H1 (cell line): ENCODE results near the gene GARS1. TPM values are rescaled to one million over a fixed set of nuclear protein-coding genes. Genes with fewer than 3 reads are reported as not detected.
A peak's percentile ranks its signal among the peaks of the same experiment; 100 is the strongest.

Experiments used
- E2F6 ChIP-seq: IDR thresholded peaks from 2 replicates; pipeline ENCODE4 v1.6.1; 2012; ENCODE audit warnings: inconsistent platforms
- HDAC2 ChIP-seq, 2 experiments: fragments of 300-600 bp in 1 of 2; sonication (generic) in 1 of 2; IDR thresholded peaks; 2 replicates each; pipeline ENCODE4 v1.6.1; 2011 to 2012; ENCODE audit warnings: low read depth in 2 of 2, low read length in 2 of 2, mild to moderate bottlenecking in 2 of 2, moderate library complexity in 2 of 2, borderline replicate concordance in 1 of 2, inconsistent platforms in 1 of 2
- KDM5A ChIP-seq: fragments of 200-600 bp; IDR thresholded peaks from 2 replicates; pipeline ENCODE4 v1.7.1; 2012; ENCODE audit warnings: mild to moderate bottlenecking, low read length, inconsistent platforms, mixed read lengths
- POLR2AphosphoS5 ChIP-seq: IDR thresholded peaks from 2 replicates; pipeline ENCODE4 v1.6.1; 2011; ENCODE audit warnings: low read depth, low read length
- RFX5 ChIP-seq: IDR thresholded peaks from 2 replicates; pipeline ENCODE4 v1.6.1; 2011; ENCODE audit warnings: low read depth, low read length, improper control_type of control experiment, borderline replicate concordance
- RNF2 ChIP-seq: fragments of 200-900, 300-1000 bp; sonication (generic); IDR thresholded peaks from 2 replicates; pipeline ENCODE4 v1.7.1; 2016; ENCODE audit warnings: borderline replicate concordance, low read depth, mild to moderate bottlenecking, antibody characterized with exemption, low read length; ENCODE audit not compliant: poor library complexity, severe bottlenecking; ENCODE audit errors: missing control alignments
- SIX5 ChIP-seq: IDR thresholded peaks from 2 replicates; pipeline ENCODE4 v1.6.1; 2011; ENCODE audit warnings: mild to moderate bottlenecking, low read depth, low read length
- TAF7 ChIP-seq: optimal IDR thresholded peaks from 2 replicates; pipeline ENCODE3; 2011; ENCODE audit warnings: low read depth, mild to moderate bottlenecking, inconsistent platforms, low read length, moderate library complexity, borderline replicate concordance
- polyA plus RNA-seq, 7 experiments: library from polyadenylated mRNA; depleted of rRNA in 3 of 7; stranded (reverse) in 5 of 7; unstranded in 2 of 7; fragments of >200 nt in 5 of 7; fragments of 200-250 nt in 2 of 7; gene quantifications; 1 replicate in 5 of 7; 2 replicates in 1 of 7; 4 replicates in 1 of 7; pipeline versions ENCODE4 v1.2.1 to v1.2.3, GENCODE V29; 2011 to 2013; ENCODE audit warnings: missing spikeins in 2 of 7, mixed read lengths in 2 of 7
- total RNA-seq: library from RNA; stranded (reverse); fragmentation: NEBNext Ultra II Directional; extraction: Animal tissue kit (Norgen Biotek cat#: 25700); gene quantifications from 2 replicates; pipeline ENCODE4 v1.2.1, GENCODE V29; 2021

The GARS1 gene
- total and polyA plus RNA-seq, 2 of the 8 experiments (the other 6 are each of a cell fraction or from before 2014, with no cell fraction given) = 270 to 476 TPM

- TF ChIP-seq HDAC2 (IDR thresholded peaks at IDR 0.05; ENCODE audit: borderline replicate concordance in 1 of 2, low read depth in 2 of 2, low read length in 2 of 2) (peak in 1 of 2 experiments; percentile 11; a peak in 1 of 4 replicates), TAF7 (peak; percentile 90), RNF2 (no peak), RFX5 (no peak), E2F6 (peak; percentile 57; the same call in 1 of the 2 replicates), POLR2AphosphoS5 (peak; percentile 96), KDM5A (peak; percentile 71; the same call in 1 of the 2 replicates), SIX5 (no peak)
- TF ChIP-seq, all 59 proteins: peak for 28
Measured at GRCh38 chr7:30594540-30595435, at the start of gene GARS1 (continued).
